HepG2 (cell line): ENCODE results near the gene NAT9. TPM values are rescaled to one million over a fixed set of nuclear protein-coding genes. Genes with fewer than 3 reads are reported as not detected.
A peak's percentile ranks its signal among the peaks of the same experiment; 100 is the strongest.

ENCODE experiments used
- BATF2 ChIP-seq: sonication (generic); formaldehyde crosslinking; IDR thresholded peaks from 2 replicates; pipeline ENCODE4 v1.8.0; 2022; ENCODE audit warnings: mild to moderate bottlenecking, missing genetic modification reagents, moderate library complexity
- DBP ChIP-seq: sonication (generic); formaldehyde crosslinking; IDR thresholded peaks from 2 replicates; pipeline ENCODE4 v1.4.0; 2020; ENCODE audit warnings: missing genetic modification reagents; ENCODE audit errors: not compliant biosample characterization
- ELF1 ChIP-seq: sonication (generic); formaldehyde crosslinking; IDR thresholded peaks from 2 replicates; pipeline ENCODE4 v1.4.0; 2020; ENCODE audit warnings: missing genetic modification reagents
- KLF15 ChIP-seq: sonication (generic); formaldehyde crosslinking; IDR thresholded peaks from 2 replicates; pipeline ENCODE4 v1.8.1; 2023; ENCODE audit warnings: borderline replicate concordance, mild to moderate bottlenecking, inconsistent platforms, missing genetic modification reagents, mixed read lengths
- LRRFIP1 ChIP-seq: sonication (generic); formaldehyde crosslinking; conservative IDR thresholded peaks from 2 replicates; pipeline ENCODE4 v1.4.0; 2020; ENCODE audit warnings: missing genetic modification reagents
- MEIS1 ChIP-seq: sonication (generic); formaldehyde crosslinking; IDR thresholded peaks from 2 replicates; pipeline ENCODE4 v1.9.0; 2021; ENCODE audit warnings: mild to moderate bottlenecking, missing genetic modification reagents, moderate library complexity, borderline replicate concordance
- MIER2 ChIP-seq: IDR thresholded peaks from 2 replicates; pipeline ENCODE4 v1.6.1; 2016; ENCODE audit warnings: missing biosample characterization, missing genetic modification reagents
- NFYC ChIP-seq: IDR thresholded peaks from 2 replicates; pipeline ENCODE4 v1.6.1; 2016; ENCODE audit warnings: missing genetic modification reagents, missing compliant biosample characterization
- PRPF4 ChIP-seq: fragments of 200-400 bp; formaldehyde crosslinking; IDR thresholded peaks from 2 replicates; pipeline ENCODE4 v1.6.1; 2016; ENCODE audit warnings: low read length, low read depth; ENCODE audit not compliant: poor library complexity, severe bottlenecking
- RFXAP ChIP-seq: sonication (generic); formaldehyde crosslinking; IDR thresholded peaks from 2 replicates; pipeline ENCODE4 v1.4.0; 2020; ENCODE audit warnings: missing genetic modification reagents, borderline replicate concordance
- SALL2 ChIP-seq: sonication (generic); formaldehyde crosslinking; IDR thresholded peaks from 2 replicates; pipeline ENCODE4 v1.8.1; 2023; ENCODE audit warnings: mild to moderate bottlenecking, missing genetic modification reagents, inconsistent platforms
- SMYD3 ChIP-seq: sonication (generic); formaldehyde crosslinking; IDR thresholded peaks from 2 replicates; pipeline ENCODE4 v1.8.1; 2023; ENCODE audit warnings: mild to moderate bottlenecking, missing genetic modification reagents
- ZBTB3 ChIP-seq: sonication (generic); formaldehyde crosslinking; IDR thresholded peaks from 2 replicates; pipeline ENCODE4 v1.4.0; 2020; ENCODE audit warnings: low read depth, mild to moderate bottlenecking, moderate library complexity, missing genetic modification reagents, borderline replicate concordance
- ZNF101 ChIP-seq: sonication (generic); formaldehyde crosslinking; IDR thresholded peaks from 2 replicates; pipeline ENCODE4 v1.4.0; 2020; ENCODE audit warnings: mild to moderate bottlenecking, low read depth, missing genetic modification reagents, borderline replicate concordance
- ZNF143 ChIP-seq: sonication (generic); formaldehyde crosslinking; IDR thresholded peaks from 2 replicates; pipeline ENCODE4 v1.4.0; 2020; ENCODE audit warnings: missing genetic modification reagents
- ZNF274 ChIP-seq: sonication (generic); formaldehyde crosslinking; IDR thresholded peaks from 2 replicates; pipeline ENCODE4 v1.5.1; 2020; ENCODE audit warnings: mild to moderate bottlenecking, missing genetic modification reagents
- ZNF383 ChIP-seq: sonication (generic); formaldehyde crosslinking; IDR thresholded peaks from 2 replicates; pipeline ENCODE4 v1.4.0; 2020; ENCODE audit warnings: missing genetic modification reagents, mild to moderate bottlenecking, borderline replicate concordance
- ZNF430 ChIP-seq: sonication (generic); formaldehyde crosslinking; IDR thresholded peaks from 2 replicates; pipeline ENCODE4 v1.9.0; 2021; ENCODE audit warnings: mild to moderate bottlenecking, missing genetic modification reagents
- ZNF510 ChIP-seq: sonication (generic); formaldehyde crosslinking; IDR thresholded peaks from 2 replicates; pipeline ENCODE4 v1.4.0; 2020; ENCODE audit warnings: low read depth, mild to moderate bottlenecking, missing genetic modification reagents
- ZNF598 ChIP-seq: sonication (generic); formaldehyde crosslinking; IDR thresholded peaks from 2 replicates; pipeline ENCODE4 v1.5.1; 2020; ENCODE audit warnings: mild to moderate bottlenecking, missing genetic modification reagents, borderline replicate concordance
- ZNF674 ChIP-seq: sonication (generic); formaldehyde crosslinking; IDR thresholded peaks from 2 replicates; pipeline ENCODE4 v1.5.0; 2020; ENCODE audit warnings: low read depth, mild to moderate bottlenecking, missing genetic modification reagents
- ZNF777 ChIP-seq: sonication (generic); formaldehyde crosslinking; IDR thresholded peaks from 2 replicates; pipeline ENCODE4 v1.4.0; 2020; ENCODE audit warnings: missing genetic modification reagents
- ZNF883 ChIP-seq: sonication (generic); formaldehyde crosslinking; IDR thresholded peaks from 2 replicates; pipeline ENCODE4 v1.5.1; 2020; ENCODE audit warnings: mild to moderate bottlenecking, missing genetic modification reagents; ENCODE audit errors: not compliant biosample characterization
- polyA plus RNA-seq, 8 experiments: library from polyadenylated mRNA; depleted of rRNA in 3 of 8; stranded (reverse) in 7 of 8; unstranded in 1 of 8; fragments of >200 nt; fragmentation: Illumina TruSeq in 4 of 8; extraction: Trizol in 4 of 8; gene quantifications; 2 replicates each; pipeline versions ENCODE4 v1.2.1 to v1.2.3, GENCODE V29; 2011 to 2016; ENCODE audit warnings: low read depth in 4 of 8, missing spikeins in 1 of 8, mixed read lengths in 1 of 8; ENCODE audit not compliant: insufficient read depth in 1 of 8
- total RNA-seq, 5 experiments: library from RNA; depleted of rRNA; stranded (reverse); fragments of >200 nt; fragmentation: Illumina TruSeq; extraction: Trizol; gene quantifications; 2 replicates each; pipeline ENCODE4 v1.2.3, GENCODE V29; 2016; ENCODE audit warnings: low read depth in 1 of 5

NAT9 gene
- total and polyA plus RNA-seq, 2 of the 13 experiments (the other 11 are each of a cell fraction or from before 2014, with no cell fraction given) = 39.7 to 44.2 TPM

GRCh38 chr17:74776044-74776962, at the start of gene NAT9 (continued):
- no peak for TF ChIP-seq LRRFIP1 (CRISPR knock-in tag)
- peak; percentile 87 for TF ChIP-seq ZNF883
- TF ChIP-seq NFYC (CRISPR knock-in tag) = peak; percentile 93
- peak; percentile 50; the same call in 1 of the 2 replicates for TF ChIP-seq MEIS1 (CRISPR knock-in tag)
- no peak for TF ChIP-seq PRPF4
- TF ChIP-seq ZNF510 (CRISPR knock-in tag) = no peak
- TF ChIP-seq RFXAP (CRISPR knock-in tag) = peak; percentile 64; the same call in 1 of the 2 replicates
- TF ChIP-seq ZNF274 (CRISPR knock-in tag) = peak; percentile 76; the same call in 1 of the 2 replicates
- no peak for TF ChIP-seq ZBTB3
- TF ChIP-seq ZNF383 (CRISPR knock-in tag) = no peak; the same call in 1 of the 2 replicates
- peak; percentile 54; the same call in 1 of the 2 replicates for TF ChIP-seq MIER2 (CRISPR knock-in tag)
- TF ChIP-seq SMYD3 = 0 out of 2 replicates have a peak, but pooled peaks have one; percentile 15
- peak; percentile 94; the same call in 1 of the 2 replicates for TF ChIP-seq KLF15 (CRISPR knock-in tag)
- TF ChIP-seq ELF1 = peak; percentile 96
- no peak for TF ChIP-seq ZNF674 (CRISPR knock-in tag)
- TF ChIP-seq ZNF777 (CRISPR knock-in tag) = 0 out of 2 replicates have a peak, but pooled peaks have one; percentile 24
- TF ChIP-seq ZNF598 (CRISPR knock-in tag) = no peak
- TF ChIP-seq DBP (CRISPR knock-in tag) = no peak
- TF ChIP-seq ZNF430 = peak; percentile 24; the same call in 1 of the 2 replicates
- TF ChIP-seq ZNF101 (CRISPR knock-in tag) = no peak
- TF ChIP-seq BATF2 (CRISPR knock-in tag) = peak; percentile 59; the same call in 1 of the 2 replicates
- TF ChIP-seq SALL2 (CRISPR knock-in tag) = no peak; the same call in 1 of the 2 replicates
- TF ChIP-seq ZNF143 = no peak
